GM12878 (cell line): ENCODE data around the gene NFAT5. TPM values are rescaled to one million over a fixed set of nuclear protein-coding genes. Genes with fewer than 3 reads are reported as not detected.

Source experiments
- ASH2L ChIP-seq: fragments of 300-600, 200-600 bp; sonication (generic); IDR thresholded peaks from 2 replicates; pipeline ENCODE4 v1.6.1; 2017; ENCODE audit warnings: low read depth, mild to moderate bottlenecking, borderline replicate concordance
- ATF2 ChIP-seq: IDR thresholded peaks from 2 replicates; pipeline ENCODE4 v1.6.1; 2012; ENCODE audit warnings: low read length, inconsistent platforms
- ATF3 ChIP-seq: IDR thresholded peaks from 2 replicates; pipeline ENCODE4 v1.6.1; 2011; ENCODE audit warnings: low read depth, mild to moderate bottlenecking, low read length, moderate library complexity, borderline replicate concordance; ENCODE audit errors: extremely low read depth
- BACH1 ChIP-seq: fragments of 450-650 bp; IDR thresholded peaks from 2 replicates; pipeline ENCODE4 v1.6.1; 2017; ENCODE audit warnings: mild to moderate bottlenecking, borderline replicate concordance
- BCL11A ChIP-seq: IDR thresholded peaks from 2 replicates; pipeline ENCODE4 v1.6.1; 2011; ENCODE audit warnings: low read depth, low read length
- BRCA1 ChIP-seq: IDR thresholded peaks from 2 replicates; pipeline ENCODE4 v1.6.1; 2011; ENCODE audit warnings: low read depth, low read length, improper control_type of control experiment
- CEBPZ ChIP-seq: fragments of 150-350 bp; IDR thresholded peaks from 2 replicates; pipeline ENCODE4 v1.6.1; 2016; ENCODE audit warnings: low read depth, low read length
- CHD4 ChIP-seq: fragments of 200-600 bp; sonication (generic); IDR thresholded peaks from 2 replicates; pipeline ENCODE4 v1.6.1; 2016; ENCODE audit warnings: mild to moderate bottlenecking
- ESRRA ChIP-seq: IDR thresholded peaks from 2 replicates; pipeline ENCODE4 v1.6.1; 2012; ENCODE audit warnings: mild to moderate bottlenecking, low read length, improper control_type of control experiment
- ETV6 ChIP-seq, 2 experiments: fragments of 450-650 bp in 1 of 2; IDR thresholded peaks in 1 of 2; conservative IDR thresholded peaks in 1 of 2; 2 replicates each; pipeline ENCODE4 v1.6.1; 2014; ENCODE audit warnings: antibody characterized with exemption in 1 of 2, borderline replicate concordance in 1 of 2, low read depth in 1 of 2, mild to moderate bottlenecking in 1 of 2, moderate library complexity in 1 of 2
- HDAC2 ChIP-seq: fragments of 200-600 bp; sonication (generic); IDR thresholded peaks from 2 replicates; pipeline ENCODE4 v1.6.1; 2017
- IKZF1 ChIP-seq: fragments of 450-650 bp; conservative IDR thresholded peaks from 2 replicates; pipeline ENCODE4 v1.6.1; 2017; ENCODE audit warnings: antibody characterized with exemption, mild to moderate bottlenecking
- IRF5 ChIP-seq: fragments of 450-650 bp; IDR thresholded peaks from 2 replicates; pipeline ENCODE4 v1.6.1; 2017; ENCODE audit warnings: borderline replicate concordance
- MTA2 ChIP-seq: fragments of 450-650 bp; IDR thresholded peaks from 2 replicates; pipeline ENCODE4 v1.6.1; 2016; ENCODE audit warnings: low read depth, mild to moderate bottlenecking, moderate library complexity
- MXI1 ChIP-seq: fragments of 150-350 bp; IDR thresholded peaks from 2 replicates; pipeline ENCODE4 v1.6.1; 2011; ENCODE audit warnings: low read depth, mild to moderate bottlenecking, inconsistent platforms, low read length, improper control_type of control experiment
- NFYB ChIP-seq: IDR thresholded peaks from 2 replicates; pipeline ENCODE4 v1.6.1; 2011; ENCODE audit warnings: low read depth, mild to moderate bottlenecking, low read length, improper control_type of control experiment, moderate library complexity; ENCODE audit not compliant: insufficient read depth
- POLR2AphosphoS2 ChIP-seq: IDR thresholded peaks from 2 replicates; pipeline ENCODE4 v1.6.1; 2011; ENCODE audit warnings: low read depth, mild to moderate bottlenecking, low read length, improper control_type of control experiment, moderate library complexity
- RAD21 ChIP-seq: IDR thresholded peaks from 2 replicates; pipeline ENCODE4 v1.6.1; 2011; ENCODE audit warnings: mild to moderate bottlenecking, low read depth, low read length, moderate library complexity; ENCODE audit not compliant: insufficient read depth
- RAD51 ChIP-seq: fragments of 450-650 bp; IDR thresholded peaks from 2 replicates; pipeline ENCODE4 v1.6.1; 2016; ENCODE audit warnings: moderate library complexity, mild to moderate bottlenecking, inconsistent platforms
- RBBP5 ChIP-seq: fragments of 200-600 bp; sonication (generic); conservative IDR thresholded peaks from 2 replicates; pipeline ENCODE4 v1.6.1; 2016
- SIX5 ChIP-seq: IDR thresholded peaks from 2 replicates; pipeline ENCODE4 v1.6.1; 2011; ENCODE audit warnings: mild to moderate bottlenecking, low read depth, low read length, moderate library complexity; ENCODE audit not compliant: severe bottlenecking
- SREBF2 ChIP-seq: IDR thresholded peaks from 2 replicates; pipeline ENCODE4 v1.6.1; 2012; ENCODE audit warnings: mild to moderate bottlenecking, low read length
- SRF ChIP-seq, 2 experiments: IDR thresholded peaks; 2 replicates each; pipeline ENCODE4 v1.6.1; 2011; ENCODE audit warnings: low read depth in 2 of 2, low read length in 2 of 2, mild to moderate bottlenecking in 1 of 2, moderate library complexity in 1 of 2
- SUPT20H ChIP-seq: IDR thresholded peaks from 2 replicates; pipeline ENCODE4 v1.6.1; 2011; ENCODE audit warnings: low read depth, mild to moderate bottlenecking, low read length, moderate library complexity, borderline replicate concordance; ENCODE audit not compliant: control insufficient read depth
- TCF3 ChIP-seq: IDR thresholded peaks from 2 replicates; pipeline ENCODE4 v1.6.1; 2012; ENCODE audit warnings: low read depth, mild to moderate bottlenecking, low read length, borderline replicate concordance; ENCODE audit not compliant: insufficient read depth
- ZNF217 ChIP-seq: fragments of 450-650 bp; IDR thresholded peaks from 2 replicates; pipeline ENCODE4 v1.6.1; 2017; ENCODE audit warnings: antibody characterized with exemption, mild to moderate bottlenecking
- polyA plus RNA-seq, 11 experiments: library from polyadenylated mRNA; depleted of rRNA in 4 of 11; unstranded in 6 of 11; stranded (reverse) in 5 of 11; fragments of >200 nt; fragmentation: Nextera tagmentation in 4 of 11; fragmentation: Illumina TruSeq in 1 of 11; extraction: Ambion mirVana in 4 of 11; extraction: Trizol in 1 of 11; gene quantifications; 1 replicate in 1 of 11; 2 replicates in 10 of 11; pipeline versions ENCODE4 v1.2.1 to v1.2.3, GENCODE V29; 2011 to 2016; ENCODE audit warnings: inconsistent platforms in 2 of 11, missing spikeins in 2 of 11, low read depth in 1 of 11
- total RNA-seq, 4 experiments: library from RNA; depleted of rRNA in 3 of 4; stranded (reverse); fragments of >200 nt in 3 of 4; fragmentation: Illumina TruSeq in 1 of 4; extraction: Trizol in 1 of 4; gene quantifications; 2 replicates each; pipeline versions ENCODE4 v1.2.1 to v1.2.3, GENCODE V29; 2013 to 2021

The NFAT5 gene
- total and polyA plus RNA-seq, 10 of the 15 experiments (the other 5 are each of a cell fraction or from before 2014, with no cell fraction given): 0.58 to 31.5 (median 12.7) TPM

- TF ChIP-seq TCF3 (no peak), RAD51 (no peak), POLR2AphosphoS2 (peak; percentile 80; the same call in 1 of the 2 replicates), ASH2L (no peak; the same call in 1 of the 2 replicates), ZNF217 (no peak), BACH1 (peak; percentile 43; the same call in 1 of the 2 replicates), BCL11A (peak; percentile 42; the same call in 1 of the 2 replicates), SREBF2 (no peak), NFYB (no peak), CHD4 (no peak), ESRRA (peak; percentile 49; the same call in 1 of the 2 replicates), ATF3 (no peak), IRF5 (no peak), SRF (IDR thresholded peaks at IDR 0.05; ENCODE audit: low read depth in 2 of 2, low read length in 2 of 2) (peak; percentile 60 to 62; a peak in 2 of 4 replicates), CEBPZ (no peak), SIX5 (no peak), SUPT20H (peak; percentile 86; the same call in 1 of the 2 replicates), RBBP5 (no peak), RAD21 (no peak), IKZF1 (peak; percentile 86), MXI1 (peak; percentile 84), HDAC2 (no peak), ETV6 (conservative IDR thresholded peaks at IDR 0.05 in 1 of 2, IDR thresholded peaks at IDR 0.05 in 1 of 2; ENCODE audit: borderline replicate concordance in 1 of 2, low read depth in 1 of 2) (peak in 1 of 2 experiments; percentile 29; a peak in 2 of 4 replicates), ATF2 (no peak), MTA2 (no peak), BRCA1 (no peak)
These were observed at the start of gene NFAT5 (continued) for GRCh38 chr16:69565671-69566239.
